Panc1 (cell line): ENCODE results near the gene DOCK1.

ENCODE experiments used
- CTCF ChIP-seq: fragments of 450-650 bp; IDR thresholded peaks from 2 replicates; pipeline ENCODE4 v1.5.1; 2017; ENCODE audit warnings: mild to moderate bottlenecking
- SIN3A ChIP-seq: IDR thresholded peaks from 2 replicates; pipeline ENCODE4 v1.6.1; 2012; ENCODE audit warnings: low read depth, mild to moderate bottlenecking, low read length, moderate library complexity, borderline replicate concordance; ENCODE audit not compliant: insufficient read depth

GRCh38 chr10:127073666-127074065, 168.4 kb downstream of the DOCK1 start:
- TF ChIP-seq SIN3A (no peak), CTCF (no peak)
